A549 treated with CORT108297 at 1 μM for 4 hours (cell line): Measurements from ENCODE around the gene PHLDB3. TPM values are rescaled to one million over a fixed set of nuclear protein-coding genes. Genes with fewer than 3 reads are reported as not detected.

Source experiments
- total RNA-seq: library from RNA; stranded (reverse); fragments of 200-300 nt; extraction: Qiagen RNA extraction; gene quantifications from 5 replicates; pipeline ENCODE4 v1.2.3, GENCODE V29; 2022

PHLDB3 gene
- total RNA-seq = 10.3 to 11.8 TPM (median 11.4 TPM) in 5 replicates

GRCh38 chr19:43504426-43505185 lies at the start of gene PHLDB3:
Gene PHLDB3, minus strand, starts transcription at chr19:43504746. Its CDS starts 628 bp downstream, at chr19:43504118.

GRCh38 chr19:43532962-43533545 lies 28.5 kb upstream of the PHLDB3 start, which contains the start of gene ZNF575:
Gene ZNF575, plus strand, starts transcription at chr19:43533188. Its CDS starts 1,235 bp downstream, at chr19:43534423.

GRCh38 chr19:43526884-43527859 lies 22.6 kb upstream of the PHLDB3 start, which contains the start of gene ETHE1:
Gene ETHE1, minus strand, starts transcription at chr19:43527201. Its CDS starts 24 bp downstream, at chr19:43527177.

GRCh38 chr19:43465468-43466120 lies 39.0 kb downstream of the PHLDB3 start, which contains the start of gene LYPD3:
Gene LYPD3, minus strand, starts transcription at chr19:43465608. Its CDS starts 37 bp downstream, at chr19:43465571.

Other genes with a start within 250 kb of the PHLDB3 start
- gene PSG9, start 235.2 kb downstream of the PHLDB3 start, total RNA-seq = 0.05 to 0.16 TPM (median 0.12 TPM) in 5 replicates
- 0.07 to 0.16 TPM (median 0.10 TPM) in 5 replicates for gene CD177, start 151.1 kb downstream of the PHLDB3 start, total RNA-seq
- gene TEX101, start 89.9 kb downstream of the PHLDB3 start, total RNA-seq = not detected in 5 replicates
- gene LYPD3, start 39.1 kb downstream of the PHLDB3 start, total RNA-seq = 0.27 to 0.62 TPM (median 0.45 TPM) in 5 replicates
- 42.2 to 55.9 TPM (median 53.7 TPM) in 5 replicates for gene ETHE1, start 22.5 kb upstream of the PHLDB3 start, total RNA-seq
- 1.6 to 2.5 TPM (median 2.2 TPM) in 5 replicates for gene ZNF575, start 28.4 kb upstream of the PHLDB3 start, total RNA-seq
- 29.4 to 33.6 TPM (median 30.5 TPM) in 5 replicates for gene XRCC1, start 70.8 kb upstream of the PHLDB3 start, total RNA-seq
- 0.19 to 0.35 TPM (median 0.23 TPM) in 5 replicates for gene PINLYP, start 71.1 kb upstream of the PHLDB3 start, total RNA-seq
- gene IRGQ, start 91.4 kb upstream of the PHLDB3 start, total RNA-seq = 4.5 to 8.2 TPM (median 5.1 TPM) in 5 replicates
- gene ZNF576, start 91.8 kb upstream of the PHLDB3 start, total RNA-seq = 12.0 to 22.2 TPM (median 21.9 TPM) in 5 replicates
- gene SRRM5, start 107.3 kb upstream of the PHLDB3 start, total RNA-seq = 0.65 to 1.3 TPM (median 0.76 TPM) in 5 replicates
- gene ZNF428, start 114.9 kb upstream of the PHLDB3 start, total RNA-seq = 49.6 to 69.2 TPM (median 64.7 TPM) in 5 replicates
- 6.9 to 11.3 TPM (median 9.3 TPM) in 5 replicates for gene CADM4, start 135.1 kb upstream of the PHLDB3 start, total RNA-seq
- 90.0 to 104 TPM (median 102 TPM) in 5 replicates for gene PLAUR, start 165.4 kb upstream of the PHLDB3 start, total RNA-seq
- gene IRGC, start 211.3 kb upstream of the PHLDB3 start, total RNA-seq = not detected in 5 replicates